Right renal cortex interstitium (tissue), 3 donors: ENCODE measurements around the gene TMTC4. TPM values are rescaled to one million over a fixed set of nuclear protein-coding genes. Genes with fewer than 3 reads are reported as not detected.
A peak's percentile ranks its signal among the peaks of the same experiment; 100 is the strongest.
"Not testable (repeated sequence)": the region's sequence is repeated elsewhere in the genome, so short reads cannot be mapped to it uniquely, and the experiment has no call there.

ENCODE experiments used
- DNase-seq, 3 donors: peaks; one replicate each; pipeline ENCODE4 v3.0.0-alpha.2; 2013; ENCODE audit warnings: low read depth in 3 of 3, low spot score in 2 of 3
- polyA plus RNA-seq, 3 donors: library from polyadenylated mRNA; unstranded; fragments of 120-200 nt; gene quantifications; one replicate each; pipeline ENCODE4 v1.2.1, GENCODE V29; 2013; ENCODE audit not compliant: insufficient read length in 3 of 3

Gene TMTC4
- polyA plus RNA-seq, 3 donors: 36.2 to 38.1 (median 38.0) TPM

DNA sequence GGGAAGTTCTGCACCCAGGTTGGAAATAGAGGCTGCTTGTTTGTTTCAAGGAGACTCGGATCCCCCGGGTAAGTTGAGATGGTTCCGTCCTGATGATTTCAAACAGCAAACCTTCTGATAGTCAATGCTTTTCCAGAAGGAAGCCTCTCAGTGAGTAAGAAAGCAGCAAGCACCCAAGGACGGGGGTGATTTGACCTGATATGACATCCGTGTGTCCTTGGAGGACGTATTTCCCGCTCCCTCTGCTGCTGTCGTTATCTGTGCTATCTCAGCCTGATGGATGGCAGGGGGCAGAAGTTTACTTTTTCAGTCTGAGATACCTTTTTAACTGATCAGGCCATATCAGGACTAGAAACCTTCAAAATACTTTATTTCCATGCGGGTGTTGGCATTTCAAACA lies 80.3 kb downstream of the TMTC4 start:
- no peak for DNase-seq

DNA sequence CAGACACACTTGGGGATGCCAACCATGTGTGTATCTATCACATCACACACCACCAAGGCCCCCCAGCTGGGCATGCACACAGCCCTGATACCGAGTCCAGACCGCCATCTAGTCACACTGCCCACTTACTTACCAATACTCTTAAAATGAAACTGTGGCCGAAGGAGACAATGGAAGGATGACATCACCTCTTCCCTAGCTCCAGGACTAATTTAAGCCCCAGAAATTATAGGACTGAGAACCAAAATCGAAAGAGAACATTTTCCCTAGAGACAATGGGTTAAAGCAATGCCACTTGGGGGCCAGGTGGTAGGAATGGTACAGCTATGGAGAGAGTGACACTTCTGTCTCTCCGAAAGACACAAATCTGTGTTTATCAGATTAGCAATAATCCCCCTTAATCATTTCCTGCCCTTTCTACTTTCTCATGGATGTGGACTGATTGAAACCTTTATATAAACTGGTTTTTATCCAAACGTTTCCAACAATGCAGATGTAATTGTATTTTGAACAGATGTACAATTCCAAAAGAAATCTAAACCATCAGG lies 85.3 kb downstream of the TMTC4 start:
- no peak for DNase-seq

GRCh38 chr13:100588331-100589177 lies 86.0 kb downstream of the TMTC4 start, which contains the start of gene GGACT:
Gene GGACT (minus strand): TSS chr13:100588789. CDS start chr13:100532591, 56,198 bp downstream.
- peak in 1 of 3 donors; percentile 49 for DNase-seq

- no peak for DNase-seq
These were observed 89.7 kb downstream of the TMTC4 start for GRCh38 chr13:100584896-100585295.

- no peak for DNase-seq
These were observed 93.1 kb downstream of the TMTC4 start for GRCh38 chr13:100581504-100581903.

DNA sequence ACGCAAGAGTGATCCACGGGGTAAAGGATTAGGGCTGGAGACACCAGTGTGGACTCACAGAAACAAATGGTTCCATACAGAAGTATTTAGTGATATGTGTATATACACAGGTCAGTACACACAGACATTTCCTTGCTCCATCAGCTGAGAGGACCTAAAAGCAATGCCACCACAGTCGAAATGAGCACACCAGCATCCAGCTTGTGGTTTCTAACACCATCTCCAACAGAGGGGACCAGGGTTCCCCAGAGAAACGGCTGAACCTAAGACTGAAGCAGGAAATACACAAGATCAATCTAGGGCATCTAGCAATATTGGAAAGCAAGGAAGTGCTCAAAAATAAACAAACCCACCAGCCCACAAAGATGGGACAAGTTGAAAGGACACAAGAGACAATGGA lies 93.6 kb downstream of the TMTC4 start:
- DNase-seq: no peak

- no peak for DNase-seq
These were observed 94.5 kb downstream of the TMTC4 start for GRCh38 chr13:100580045-100580444.

- not testable (repeated sequence) for DNase-seq
These were observed 97.4 kb downstream of the TMTC4 start for GRCh38 chr13:100577239-100577638.

DNA sequence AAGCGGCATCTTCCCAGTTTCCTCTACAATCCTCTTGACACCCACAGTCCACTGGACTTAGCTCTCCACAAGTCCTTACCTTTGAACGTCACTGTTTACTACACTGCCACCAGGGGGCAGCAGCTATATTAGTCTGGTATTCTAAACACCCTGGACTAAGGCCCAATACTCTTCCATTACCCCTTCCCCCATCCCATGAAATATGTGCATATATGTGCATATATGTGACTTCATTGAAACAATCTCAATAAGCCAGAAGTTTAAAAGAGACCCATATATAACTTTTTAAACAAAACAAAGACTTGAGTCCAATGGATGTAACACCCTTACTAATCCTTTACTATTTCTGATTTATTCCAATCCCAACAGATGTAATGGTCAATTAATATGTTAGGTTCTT lies 101.5 kb downstream of the TMTC4 start:
- no peak for DNase-seq

DNA sequence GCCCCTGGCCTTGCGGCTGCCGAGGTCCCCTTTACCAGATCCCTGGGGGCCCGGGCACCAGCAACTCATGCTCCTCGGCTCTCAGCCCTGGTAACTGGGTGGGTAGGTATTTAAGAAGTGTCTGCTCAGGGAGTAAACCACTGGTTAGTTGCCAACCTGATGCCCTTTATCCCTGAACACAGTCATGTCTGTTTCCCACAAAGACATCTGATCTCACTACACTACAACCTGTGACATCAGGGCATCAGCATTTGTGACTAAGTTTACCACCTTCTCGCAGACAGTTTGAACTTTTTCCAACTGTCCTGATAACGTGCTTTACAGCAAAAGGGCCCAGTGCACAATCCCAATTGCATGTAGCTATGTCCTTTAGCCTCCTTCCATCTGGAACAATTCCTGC lies 108.1 kb downstream of the TMTC4 start:
- no peak for DNase-seq

GRCh38 chr13:100565286-100565685 lies 109.3 kb downstream of the TMTC4 start:
- no peak for DNase-seq

- no peak for DNase-seq
These were observed 110.0 kb downstream of the TMTC4 start for GRCh38 chr13:100564444-100565223.

- DNase-seq: no peak
These were observed 110.8 kb downstream of the TMTC4 start for GRCh38 chr13:100563779-100564178.

GRCh38 chr13:100561599-100562204 lies 112.9 kb downstream of the TMTC4 start:
- no peak for DNase-seq

DNA sequence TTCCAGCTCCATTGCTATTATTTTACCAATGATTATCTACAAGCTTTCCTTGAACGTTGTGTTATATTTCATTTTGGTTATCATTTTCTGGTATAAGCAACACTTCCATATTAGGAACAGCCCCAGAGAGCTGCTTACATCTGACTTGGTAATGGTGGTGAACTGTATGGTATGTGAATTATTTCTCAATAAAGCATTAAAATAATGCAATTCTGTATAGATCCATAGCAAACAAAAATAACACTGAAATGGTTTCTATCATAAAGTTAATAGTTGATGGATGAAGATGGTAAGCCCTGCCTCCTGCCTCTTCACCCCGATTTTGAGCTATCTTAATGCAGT lies 113.5 kb downstream of the TMTC4 start:
- no peak for DNase-seq

DNA sequence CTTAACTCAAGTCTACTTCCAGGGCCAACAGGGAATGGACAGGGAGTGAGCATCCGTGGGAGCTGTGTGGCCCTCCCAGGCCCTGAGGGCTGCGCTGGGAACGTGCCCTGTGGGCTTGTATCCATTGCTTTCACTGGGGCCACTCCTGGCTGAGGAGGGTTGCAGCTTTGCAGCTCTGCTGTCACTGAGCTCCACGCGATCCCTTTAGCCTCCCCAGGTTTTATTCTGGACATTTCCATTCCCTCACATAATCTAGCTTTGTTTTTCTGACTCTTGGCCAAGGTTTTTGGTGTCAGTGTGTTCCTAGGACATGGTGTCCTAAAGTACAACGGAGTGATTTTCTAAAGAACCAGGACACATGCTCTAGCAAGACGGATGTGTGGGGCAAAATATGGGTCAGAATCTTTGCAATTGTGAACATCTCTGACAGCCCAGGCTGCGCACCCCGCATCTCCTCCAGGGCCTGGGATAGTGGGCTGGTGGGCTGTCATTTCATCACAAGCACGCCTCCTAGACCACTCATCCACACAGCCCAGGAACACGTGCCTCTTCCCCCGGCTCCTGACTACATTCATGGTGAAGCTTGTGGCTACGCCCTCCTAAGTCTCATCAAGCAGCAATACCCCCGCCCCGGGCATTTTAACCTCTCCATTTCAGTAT lies 114.0 kb downstream of the TMTC4 start:
- no peak for DNase-seq

- no peak for DNase-seq
These were observed 114.7 kb downstream of the TMTC4 start for GRCh38 chr13:100559886-100560285.
